ENCODE measurements around the gene ACTN3. TPM values are rescaled to one million over a fixed set of nuclear protein-coding genes. Genes with fewer than 3 reads are reported as not detected.

Gene ACTN3
- polyA plus RNA-seq, 3 donors = not detected

GRCh38 chr11:66557733-66558326 lies 11.1 kb downstream of the ACTN3 start:
- Mint-ChIP-seq H3K9me3 (peaks cover 0 to 2% (median 0%) of the 10 kb centered on the region in 7 donors), H3K4me3 (peak overlapping the region in 1 of 2 donors; percentile 31), H3K27me3 (ENCODE audit: low read depth in 3 of 3) (peaks cover 21 to 38% (median 23%) of the 10 kb centered on the region in 3 donors), H3K36me3 (no peaks in the 10 kb centered on the region), H3K27ac (peak overlapping the region in 1 of 7 donors; percentile 10), H3K4me1 (peaks cover 8% of the 10 kb centered on the region)
- 97% methylated on average over 21 of the region's 24 CpGs for whole genome bisulfite sequencing (ENCODE audit: insufficient coverage)
- intact Hi-C loops (cut with micrococcal nuclease) = no loop called here
- TF ChIP-seq CTCF (IDR thresholded peaks at IDR 0.05) = no peak
- H3K27me3 ChIP-seq (ENCODE audit: control insufficient read depth in 2 of 2, insufficient read depth in 2 of 2, low read length in 2 of 2) = peaks cover 3 to 19% of the 10 kb centered on the region in 2 donors
- H3K79me2 ChIP-seq (ENCODE audit: insufficient read depth, low read length) = no peaks in the 10 kb centered on the region
- no peak overlapping the region for H3K4me2 ChIP-seq (replicated peaks; ENCODE audit: extremely low read depth, low read length, poor library complexity, severe bottlenecking)
- H3K4me1 ChIP-seq (ENCODE audit: control insufficient read depth in 1 of 2, insufficient read depth in 2 of 2, low read length in 2 of 2) = peaks cover 0 to 5% of the 10 kb centered on the region in 2 donors
- H3K4me3 ChIP-seq (replicated peaks in 1 of 3; ENCODE audit: low read depth in 2 of 3, low read length in 3 of 3) = no peak overlapping the region
- no peaks in the 10 kb centered on the region for H3K36me3 ChIP-seq (replicated peaks in 1 of 2; ENCODE audit: control insufficient read depth in 1 of 2, insufficient read depth in 2 of 2, low read length in 2 of 2)
- H3K9me3 ChIP-seq (replicated peaks in 1 of 2; ENCODE audit: control insufficient read depth in 1 of 2, insufficient read depth in 1 of 2, low read length in 2 of 2) = no peaks in the 10 kb centered on the region
- no peak overlapping the region for H2AFZ ChIP-seq (ENCODE audit: insufficient read depth, low read depth, low read length, poor library complexity, severe bottlenecking)
- no peak overlapping the region for H3K9ac ChIP-seq (ENCODE audit: insufficient read depth, low read length, poor library complexity, severe bottlenecking)
- no peaks in the 10 kb centered on the region for H4K20me1 ChIP-seq (ENCODE audit: insufficient read depth, low read length)
- no peak for DNase-seq
- H3K27ac ChIP-seq (ENCODE audit: low read depth in 1 of 2, low read length in 2 of 2) = no peak overlapping the region

GRCh38 chr11:66559142-66559865 lies 12.6 kb downstream of the ACTN3 start:
- Histone ChIP-seq H3K4me1 (ENCODE audit: control insufficient read depth in 1 of 2, insufficient read depth in 2 of 2, low read length in 2 of 2) (peaks cover 0 to 5% of the 10 kb centered on the region in 2 donors), H3K27me3 (ENCODE audit: control insufficient read depth in 2 of 2, insufficient read depth in 2 of 2, low read length in 2 of 2) (peaks cover 3 to 19% of the 10 kb centered on the region in 2 donors), H3K36me3 (replicated peaks in 1 of 2; ENCODE audit: control insufficient read depth in 1 of 2, insufficient read depth in 2 of 2, low read length in 2 of 2) (no peaks in the 10 kb centered on the region), H3K4me3 (replicated peaks in 1 of 3; ENCODE audit: low read depth in 2 of 3, low read length in 3 of 3) (no peak overlapping the region), H3K27ac (ENCODE audit: low read depth in 1 of 2, low read length in 2 of 2) (no peak overlapping the region), H3K9me3 (replicated peaks in 1 of 2; ENCODE audit: control insufficient read depth in 1 of 2, insufficient read depth in 1 of 2, low read length in 2 of 2) (no peaks in the 10 kb centered on the region), H2AFZ (ENCODE audit: insufficient read depth, low read depth, low read length, poor library complexity, severe bottlenecking) (peak overlapping the region; percentile 41), H3K79me2 (ENCODE audit: insufficient read depth, low read length) (no peaks in the 10 kb centered on the region), H4K20me1 (ENCODE audit: insufficient read depth, low read length) (no peaks in the 10 kb centered on the region), H3K9ac (ENCODE audit: insufficient read depth, low read length, poor library complexity, severe bottlenecking) (no peak overlapping the region), H3K4me2 (replicated peaks; ENCODE audit: extremely low read depth, low read length, poor library complexity, severe bottlenecking) (peak overlapping the region; percentile 19)
- H3K27me3 Mint-ChIP-seq (ENCODE audit: low read depth in 3 of 3) = peaks cover 18 to 34% (median 23%) of the 10 kb centered on the region in 3 donors
- H3K36me3 Mint-ChIP-seq = no peaks in the 10 kb centered on the region
- WGBS (ENCODE audit: insufficient coverage) = 30% methylated on average over 30 of the region's 50 CpGs
- H3K4me1 Mint-ChIP-seq = peaks cover 8% of the 10 kb centered on the region
- peaks cover 0 to 2% (median 0%) of the 10 kb centered on the region in 7 donors for H3K9me3 Mint-ChIP-seq
- no peak overlapping the region for H3K27ac Mint-ChIP-seq
- TF ChIP-seq CTCF (IDR thresholded peaks at IDR 0.05) = no peak
- peak overlapping the region in 1 of 2 donors; percentile 46 for H3K4me3 Mint-ChIP-seq
- peak in 1 of 3 donors; percentile 4 for DNase-seq
- intact Hi-C loops (cut with micrococcal nuclease) = no loop called here
